ENCODE measurements around the gene IRAK4.

DNA sequence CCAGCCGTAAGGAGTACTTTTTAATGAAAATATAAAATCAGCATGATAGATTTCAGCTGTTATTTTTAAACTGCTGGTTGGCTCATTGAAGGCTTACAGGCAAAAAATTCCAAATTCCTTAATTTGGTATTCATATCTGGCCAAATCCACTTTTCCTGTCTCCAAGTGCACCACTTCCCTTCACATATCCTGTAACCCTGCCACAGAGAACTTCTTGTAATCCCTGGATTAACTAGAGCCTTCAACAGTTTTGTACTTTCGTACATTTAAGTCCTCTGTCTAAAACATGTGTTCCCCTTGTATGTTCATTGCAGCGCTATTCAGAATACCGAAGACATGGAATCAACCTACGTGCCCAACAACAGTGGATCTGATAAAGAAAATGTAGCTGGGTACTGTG lies 9.7 kb upstream of the IRAK4 start:
- TF ChIP-seq, protein P1, sequence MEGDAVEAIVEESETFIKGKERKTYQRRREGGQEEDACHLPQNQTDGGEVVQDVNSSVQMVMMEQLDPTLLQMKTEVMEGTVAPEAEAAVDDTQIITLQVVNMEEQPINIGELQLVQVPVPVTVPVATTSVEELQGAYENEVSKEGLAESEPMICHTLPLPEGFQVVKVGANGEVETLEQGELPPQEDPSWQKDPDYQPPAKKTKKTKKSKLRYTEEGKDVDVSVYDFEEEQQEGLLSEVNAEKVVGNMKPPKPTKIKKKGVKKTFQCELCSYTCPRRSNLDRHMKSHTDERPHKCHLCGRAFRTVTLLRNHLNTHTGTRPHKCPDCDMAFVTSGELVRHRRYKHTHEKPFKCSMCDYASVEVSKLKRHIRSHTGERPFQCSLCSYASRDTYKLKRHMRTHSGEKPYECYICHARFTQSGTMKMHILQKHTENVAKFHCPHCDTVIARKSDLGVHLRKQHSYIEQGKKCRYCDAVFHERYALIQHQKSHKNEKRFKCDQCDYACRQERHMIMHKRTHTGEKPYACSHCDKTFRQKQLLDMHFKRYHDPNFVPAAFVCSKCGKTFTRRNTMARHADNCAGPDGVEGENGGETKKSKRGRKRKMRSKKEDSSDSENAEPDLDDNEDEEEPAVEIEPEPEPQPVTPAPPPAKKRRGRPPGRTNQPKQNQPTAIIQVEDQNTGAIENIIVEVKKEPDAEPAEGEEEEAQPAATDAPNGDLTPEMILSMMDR (IDR thresholded peaks at IDR 0.05; ENCODE audit: extremely low read depth in 1 of 2, insufficient read depth in 1 of 2, low read depth in 1 of 2, low read length in 2 of 2) = no peak
- TF ChIP-seq POLR2A (IDR thresholded peaks at IDR 0.05; ENCODE audit: low read depth, low read length) (no peak), GATA2 (IDR thresholded peaks at IDR 0.05; ENCODE audit: insufficient read depth, insufficient read length, low read depth, low read length) (no peak), EZH2 (IDR thresholded peaks at IDR 0.05; ENCODE audit: borderline replicate concordance, low read depth, low read length, severe bottlenecking) (no peak), POLR2AphosphoS5 (IDR thresholded peaks at IDR 0.05; ENCODE audit: insufficient read depth, low read depth, low read length) (no peak), JUN (IDR thresholded peaks at IDR 0.05; ENCODE audit: borderline replicate concordance, insufficient read depth, insufficient read length, low read depth) (no peak), FOS (IDR thresholded peaks at IDR 0.05; ENCODE audit: borderline replicate concordance, insufficient read depth, low read length) (no peak), MYC (IDR thresholded peaks at IDR 0.05; ENCODE audit: low read depth, low read length) (no peak)
- TF ChIP-seq, protein P2, sequence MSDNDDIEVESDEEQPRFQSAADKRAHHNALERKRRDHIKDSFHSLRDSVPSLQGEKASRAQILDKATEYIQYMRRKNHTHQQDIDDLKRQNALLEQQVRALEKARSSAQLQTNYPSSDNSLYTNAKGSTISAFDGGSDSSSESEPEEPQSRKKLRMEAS (IDR thresholded peaks at IDR 0.05; ENCODE audit: insufficient read depth, insufficient read length) = no peak
